Measurements from ENCODE around the gene TIAL1. TPM values are rescaled to one million over a fixed set of nuclear protein-coding genes. Genes with fewer than 3 reads are reported as not detected.

TIAL1 gene
- total RNA-seq, 1 experiment from 2014 or later = 220 TPM

DNA sequence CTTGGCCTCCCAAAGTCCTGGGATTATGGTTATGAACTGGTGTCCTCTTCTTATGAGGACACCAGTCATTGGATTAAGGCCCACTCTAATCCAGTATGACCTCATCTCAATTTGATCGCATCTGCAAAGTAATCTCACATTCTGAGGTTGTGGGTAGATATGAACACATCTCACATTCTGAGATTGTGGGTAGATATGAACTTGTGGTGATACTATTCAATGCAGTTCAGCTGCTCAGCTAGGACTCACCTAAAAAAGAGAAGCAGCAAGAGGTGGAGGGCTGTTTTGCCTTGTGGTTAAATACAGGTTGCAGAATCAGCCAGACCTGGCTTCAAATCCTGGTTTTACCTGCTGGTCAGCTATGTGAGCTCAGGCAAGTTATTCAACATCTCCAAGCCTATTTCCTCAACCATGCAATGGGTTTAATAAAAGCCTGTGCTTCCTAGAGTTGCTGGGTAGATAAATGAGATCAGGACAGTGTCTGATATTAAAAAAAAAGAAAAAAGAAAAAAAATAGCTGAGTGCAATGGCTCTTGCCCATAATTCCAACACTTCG is 45.9 kb upstream of the TIAL1 start:
- ChIA-PET CTCF (no interaction called here), RAD21 (ENCODE audit: low non-redundant PET in 1 of 2, low total read pairs in 2 of 2, uncharacterized antibody in 2 of 2, unreplicated experiment in 2 of 2) (no interaction called here), POLR2A (interaction anchor here (1.1 kb wide), 1 partner anchor 8 kb away, joined by 4 read pairs; the partner anchor contains the start of gene BAG3)
- Histone ChIP-seq H4K20me1 (ENCODE audit: insufficient read depth) (no peaks in the 10 kb centered on the region), H3K9me3 (ENCODE audit: control insufficient read depth in 1 of 2, insufficient read depth in 1 of 2, low read depth in 1 of 2, low read length in 2 of 2) (peaks cover 4% of the 10 kb centered on the region in 2 experiments; a peak in 2 of 4 replicates), H3K4me2 (ENCODE audit: low read length) (no peak overlapping the region), H3K9me2 (ENCODE audit: insufficient read depth) (no peaks in the 10 kb centered on the region), H3K9ac (ENCODE audit: low read length) (no peak overlapping the region), H3K79me2 (ENCODE audit: insufficient read depth, low read length) (no peaks in the 10 kb centered on the region), H3K36me3 (ENCODE audit: control insufficient read depth in 1 of 2, insufficient read depth in 2 of 2, low read length in 2 of 2) (no peaks in the 10 kb centered on the region), H3K4me1 (ENCODE audit: control insufficient read depth in 1 of 2, insufficient read depth in 2 of 2, low read length in 2 of 2) (no peaks in the 10 kb centered on the region), H3K27ac (ENCODE audit: low read depth, low read length) (no peak overlapping the region), H2AFZ (ENCODE audit: low read depth, low read length, poor library complexity, severe bottlenecking) (no peak overlapping the region), H3K4me3 (replicated peaks in 1 of 2; ENCODE audit: low read depth in 1 of 2, low read length in 2 of 2) (no peak overlapping the region), H3K27me3 (ENCODE audit: insufficient read depth, low read length) (no peaks in the 10 kb centered on the region)
- no peak for ATAC-seq
- no TSS peak for BruUV-seq (replicated peaks)
- TF ChIP-seq ZFX (IDR thresholded peaks at IDR 0.05) (no peak), MAX (IDR thresholded peaks at IDR 0.05) (no peak), EGR1 (IDR thresholded peaks at IDR 0.05; ENCODE audit: low read depth) (no peak), CBX3 (IDR thresholded peaks at IDR 0.05; ENCODE audit: low read depth) (no peak), EZH2 (IDR thresholded peaks at IDR 0.05) (no peak), REST (IDR thresholded peaks at IDR 0.05; ENCODE audit: low read depth) (no peak), TCF7L2 (IDR thresholded peaks at IDR 0.05; ENCODE audit: borderline replicate concordance, extremely low read depth, insufficient read depth, insufficient read length) (no peak), FOSL1 (IDR thresholded peaks at IDR 0.05; ENCODE audit: low read depth) (no peak), JUND (IDR thresholded peaks at IDR 0.05) (no peak), YY1 (IDR thresholded peaks at IDR 0.05; ENCODE audit: extremely low read depth, insufficient replicate concordance, low read depth, low read length) (no peak), CEBPB (IDR thresholded peaks at IDR 0.05; ENCODE audit: low read depth) (no peak), ZBTB33 (IDR thresholded peaks at IDR 0.05; ENCODE audit: extremely low read depth, insufficient replicate concordance, low read length) (no peak), RAD21 (IDR thresholded peaks at IDR 0.05; ENCODE audit: low read depth) (no peak), ELF1 (IDR thresholded peaks at IDR 0.05; ENCODE audit: borderline replicate concordance, low read depth) (no peak), POLR2A (IDR thresholded peaks at IDR 0.05; ENCODE audit: borderline replicate concordance, extremely low read depth, insufficient read depth, insufficient read length) (no peak), SRF (IDR thresholded peaks at IDR 0.05; ENCODE audit: low read depth) (no peak), EZH2phosphoT487 (IDR thresholded peaks at IDR 0.05; ENCODE audit: borderline replicate concordance) (no peak), ZNF274 (IDR thresholded peaks at IDR 0.05; ENCODE audit: low read depth, low read length) (no peak)
- TF ChIP-seq, protein P1, sequence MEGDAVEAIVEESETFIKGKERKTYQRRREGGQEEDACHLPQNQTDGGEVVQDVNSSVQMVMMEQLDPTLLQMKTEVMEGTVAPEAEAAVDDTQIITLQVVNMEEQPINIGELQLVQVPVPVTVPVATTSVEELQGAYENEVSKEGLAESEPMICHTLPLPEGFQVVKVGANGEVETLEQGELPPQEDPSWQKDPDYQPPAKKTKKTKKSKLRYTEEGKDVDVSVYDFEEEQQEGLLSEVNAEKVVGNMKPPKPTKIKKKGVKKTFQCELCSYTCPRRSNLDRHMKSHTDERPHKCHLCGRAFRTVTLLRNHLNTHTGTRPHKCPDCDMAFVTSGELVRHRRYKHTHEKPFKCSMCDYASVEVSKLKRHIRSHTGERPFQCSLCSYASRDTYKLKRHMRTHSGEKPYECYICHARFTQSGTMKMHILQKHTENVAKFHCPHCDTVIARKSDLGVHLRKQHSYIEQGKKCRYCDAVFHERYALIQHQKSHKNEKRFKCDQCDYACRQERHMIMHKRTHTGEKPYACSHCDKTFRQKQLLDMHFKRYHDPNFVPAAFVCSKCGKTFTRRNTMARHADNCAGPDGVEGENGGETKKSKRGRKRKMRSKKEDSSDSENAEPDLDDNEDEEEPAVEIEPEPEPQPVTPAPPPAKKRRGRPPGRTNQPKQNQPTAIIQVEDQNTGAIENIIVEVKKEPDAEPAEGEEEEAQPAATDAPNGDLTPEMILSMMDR (IDR thresholded peaks at IDR 0.05 in 2 of 3, conservative IDR thresholded peaks at IDR 0.05 in 1 of 3; ENCODE audit: borderline replicate concordance in 1 of 3, insufficient read depth in 1 of 3, low read depth in 2 of 3, low read length in 2 of 3) = no peak
- intact Hi-C loops (cut with micrococcal nuclease) = no loop called here
- no peak for DNase-seq (ENCODE audit: low read depth, low spot score)
